WERI-Rb-1 (cell line): ENCODE data around the gene CORO2A.
A peak's percentile ranks its signal among the peaks of the same experiment; 100 is the strongest.

Source experiments
- DNase-seq: peaks from one replicate; pipeline ENCODE4 v3.0.0-alpha.2; 2020
- H3K27ac ChIP-seq: fragments of 250-450 bp; sonication (Bioruptor Pico); 2 replicates; pipeline ENCODE4 v1.5.1; 2020; ENCODE audit warnings: mild to moderate bottlenecking, moderate library complexity
- H3K27me3 ChIP-seq: fragments of 250-450 bp; sonication (Bioruptor Pico); 2 replicates; pipeline ENCODE4 v1.5.1; 2021; ENCODE audit warnings: mild to moderate bottlenecking, low read depth, moderate library complexity; ENCODE audit not compliant: insufficient read depth, severe bottlenecking
- H3K36me3 ChIP-seq: fragments of 250-450 bp; sonication (Bioruptor Pico); 2 replicates; pipeline ENCODE4 v1.5.1; 2020; ENCODE audit warnings: mild to moderate bottlenecking, moderate library complexity
- H3K4me3 ChIP-seq: 2 replicates; pipeline ENCODE4 v1.5.1; 2011; ENCODE audit warnings: low read depth, mild to moderate bottlenecking, control low read depth, low read length
- H3K9me3 ChIP-seq: fragments of 250-450 bp; sonication (Bioruptor Pico); 2 replicates; pipeline ENCODE4 v1.5.1; 2021; ENCODE audit warnings: mild to moderate bottlenecking, moderate library complexity; ENCODE audit not compliant: severe bottlenecking
- CTCF ChIP-seq: IDR thresholded peaks from 2 replicates; pipeline ENCODE4 v1.5.1; 2011; ENCODE audit warnings: low read depth, mild to moderate bottlenecking, control low read depth, inconsistent platforms, low read length

CORO2A gene

GRCh38 chr9:98234245-98234825, 41.9 kb upstream of the CORO2A start:
- Histone ChIP-seq H3K27me3 (no peaks in the 10 kb centered on the region), H3K27ac (no peak overlapping the region), H3K4me3 (no peak overlapping the region), H3K36me3 (peaks cover 11% of the 10 kb centered on the region), H3K9me3 (no peaks in the 10 kb centered on the region)
- TF ChIP-seq CTCF = peak; percentile 50
- no peak for DNase-seq

DNA sequence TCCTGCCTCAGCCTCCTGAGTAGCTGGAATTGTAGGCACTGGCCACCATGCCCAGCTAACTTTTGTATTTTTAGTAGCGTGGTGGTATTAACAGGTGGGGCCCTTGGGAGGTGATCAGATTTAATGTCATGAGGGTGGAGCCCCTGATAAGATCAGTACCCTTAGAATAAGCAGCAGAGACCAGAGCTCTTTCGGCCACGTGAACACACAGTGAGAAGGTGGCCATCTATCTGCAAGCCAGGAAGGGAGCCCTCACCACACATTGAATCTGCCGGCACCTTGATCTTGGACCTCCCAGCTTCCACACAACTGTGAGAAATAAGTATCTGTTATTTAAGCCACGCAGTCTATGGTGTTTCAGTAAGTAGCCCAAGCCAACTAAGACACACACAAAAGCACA, 40.5 kb upstream of the CORO2A start:
- DNase-seq = no peak
- TF ChIP-seq CTCF = no peak
- no peak overlapping the region for H3K4me3 ChIP-seq
- H3K9me3 ChIP-seq = no peaks in the 10 kb centered on the region
- no peaks in the 10 kb centered on the region for H3K27me3 ChIP-seq
- H3K36me3 ChIP-seq = peaks cover 22% of the 10 kb centered on the region
- no peak overlapping the region for H3K27ac ChIP-seq

DNA sequence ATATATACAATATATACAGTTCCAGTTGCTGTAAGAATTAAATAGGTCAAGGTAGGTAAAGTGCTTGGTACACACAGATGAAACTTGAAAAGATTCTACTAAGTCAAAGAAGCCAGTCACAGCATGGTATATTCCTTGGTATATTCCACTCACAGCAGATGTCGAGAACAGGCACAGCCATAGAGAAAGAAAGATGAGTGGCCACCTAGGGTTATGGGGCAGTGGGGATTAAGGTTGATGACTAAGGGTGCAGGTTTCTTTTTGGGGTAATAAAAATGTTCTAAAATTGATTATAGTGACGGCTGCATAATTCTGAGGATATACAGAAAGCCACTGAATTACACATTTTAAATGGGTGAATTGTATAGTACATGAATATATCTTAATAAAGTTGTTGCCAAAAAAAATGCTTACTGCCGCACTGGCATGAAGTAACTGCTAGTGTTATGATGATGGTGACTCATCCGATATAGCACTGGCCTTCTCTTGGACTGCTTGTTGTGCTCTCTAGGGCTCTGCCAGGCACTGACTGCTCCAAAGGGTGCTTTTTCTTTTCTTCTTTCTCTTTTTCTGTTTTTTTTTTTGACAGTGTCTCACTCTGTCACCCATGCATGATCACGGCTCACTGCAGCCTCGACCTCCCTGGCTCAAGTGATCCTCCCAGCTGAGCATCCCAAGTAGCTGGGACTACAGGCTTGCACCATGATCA, 39.5 kb upstream of the CORO2A start:
- H3K27ac ChIP-seq = no peak overlapping the region
- no peaks in the 10 kb centered on the region for H3K9me3 ChIP-seq
- H3K27me3 ChIP-seq = no peaks in the 10 kb centered on the region
- DNase-seq = no peak
- H3K36me3 ChIP-seq = peaks cover 24% of the 10 kb centered on the region
- no peak for TF ChIP-seq CTCF
- H3K4me3 ChIP-seq = no peak overlapping the region

DNA sequence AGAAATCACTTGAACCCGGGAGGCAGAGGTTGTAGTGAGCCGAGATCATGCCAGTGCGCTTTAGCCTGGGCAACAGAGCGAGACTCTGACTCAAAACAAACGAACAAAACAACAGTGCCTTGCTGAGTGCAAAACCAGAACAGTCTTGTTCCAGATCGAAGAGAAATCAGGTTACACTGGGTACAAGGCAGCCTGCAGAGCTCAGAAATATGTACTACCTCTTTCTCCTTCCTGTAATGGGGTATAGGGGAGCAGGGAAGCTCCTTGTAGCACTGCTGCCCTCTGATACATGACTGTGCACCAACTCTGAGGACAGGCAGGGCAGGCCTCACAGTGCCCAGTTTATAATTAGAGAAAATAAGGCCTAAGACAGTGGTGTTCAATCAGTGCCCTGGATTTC, 38.4 kb upstream of the CORO2A start:
- Histone ChIP-seq H3K36me3 (peaks cover 24% of the 10 kb centered on the region), H3K9me3 (no peaks in the 10 kb centered on the region), H3K4me3 (no peak overlapping the region), H3K27ac (no peak overlapping the region), H3K27me3 (no peaks in the 10 kb centered on the region)
- no peak for DNase-seq
- no peak for TF ChIP-seq CTCF

DNA sequence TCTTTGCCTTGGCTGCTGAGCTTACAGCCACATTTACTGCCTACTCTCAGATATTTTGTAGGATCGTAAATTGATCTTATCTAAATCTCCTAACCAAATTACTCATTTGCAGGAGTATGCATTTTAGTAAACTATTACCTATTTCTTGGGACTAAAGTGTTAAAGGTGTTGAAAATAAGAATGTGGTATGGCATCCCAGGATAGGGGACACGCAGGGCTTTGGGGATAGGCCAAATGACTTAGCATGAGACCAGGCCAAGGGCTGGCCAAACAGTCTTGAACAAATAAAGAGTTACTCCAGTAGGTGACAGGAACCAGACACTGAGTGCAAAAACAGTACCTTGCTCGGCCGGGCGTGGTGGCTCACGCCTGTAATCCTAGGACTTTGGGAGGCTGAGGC, 37.9 kb upstream of the CORO2A start:
- peaks cover 24% of the 10 kb centered on the region for H3K36me3 ChIP-seq
- DNase-seq = no peak
- no peak overlapping the region for H3K4me3 ChIP-seq
- H3K9me3 ChIP-seq = no peaks in the 10 kb centered on the region
- no peak for TF ChIP-seq CTCF
- H3K27ac ChIP-seq = no peak overlapping the region
- H3K27me3 ChIP-seq = no peaks in the 10 kb centered on the region

GRCh38 chr9:98229620-98230019, 37.2 kb upstream of the CORO2A start:
- TF ChIP-seq CTCF = no peak
- Histone ChIP-seq H3K27ac (no peak overlapping the region), H3K4me3 (no peak overlapping the region), H3K27me3 (no peaks in the 10 kb centered on the region), H3K36me3 (peaks cover 24% of the 10 kb centered on the region), H3K9me3 (no peaks in the 10 kb centered on the region)
- no peak for DNase-seq
